HG02763 (cell line): Measurements from ENCODE around the gene PLCB1.
"Not testable (repeated sequence)": the region's sequence is repeated elsewhere in the genome, so short reads cannot be mapped to it uniquely, and the experiment has no call there.

Experiments
- ATAC-seq: cut with Tn5 transposase; IDR thresholded peaks from one replicate; pipeline ENCODE4 v1.9.1; 2021; ENCODE audit warnings: mild to moderate bottlenecking, moderate library complexity; ENCODE audit not compliant: unreplicated experiment

PLCB1 gene

GRCh38 chr20:8853211-8853610 is 721.1 kb downstream of the PLCB1 start:
- not testable (repeated sequence) for ATAC-seq

DNA sequence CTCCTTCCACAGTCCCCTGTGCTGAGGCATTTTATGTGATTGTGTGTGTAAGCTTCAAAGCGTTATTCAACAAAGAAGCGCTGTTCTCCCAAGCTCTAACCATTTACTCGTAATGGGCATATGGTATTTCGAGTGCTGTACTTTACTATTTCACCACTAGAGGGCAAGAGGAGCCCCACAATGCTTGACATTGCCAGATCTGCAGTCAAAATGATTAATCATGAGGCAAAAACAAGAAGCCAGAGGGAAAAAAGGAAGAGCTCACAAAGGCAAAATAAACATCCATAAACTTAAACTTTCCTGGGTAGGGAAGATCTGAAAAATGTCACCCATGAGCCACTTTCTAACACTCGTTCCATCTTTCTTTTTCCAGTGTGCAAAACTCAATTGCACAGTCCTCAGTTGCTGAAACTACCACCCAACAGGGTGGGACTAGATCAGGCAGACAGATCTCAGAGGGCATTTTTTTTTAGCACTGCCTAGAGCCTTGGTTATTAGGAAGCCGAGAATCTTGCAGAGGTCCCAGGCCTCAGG is 721.8 kb downstream of the PLCB1 start:
- ATAC-seq, result peak; percentile 91

- no peak for ATAC-seq
Observed at GRCh38 chr20:8854571-8854970, 722.5 kb downstream of the PLCB1 start.

- no peak for ATAC-seq
Observed at GRCh38 chr20:8855315-8855714, 723.2 kb downstream of the PLCB1 start.

DNA sequence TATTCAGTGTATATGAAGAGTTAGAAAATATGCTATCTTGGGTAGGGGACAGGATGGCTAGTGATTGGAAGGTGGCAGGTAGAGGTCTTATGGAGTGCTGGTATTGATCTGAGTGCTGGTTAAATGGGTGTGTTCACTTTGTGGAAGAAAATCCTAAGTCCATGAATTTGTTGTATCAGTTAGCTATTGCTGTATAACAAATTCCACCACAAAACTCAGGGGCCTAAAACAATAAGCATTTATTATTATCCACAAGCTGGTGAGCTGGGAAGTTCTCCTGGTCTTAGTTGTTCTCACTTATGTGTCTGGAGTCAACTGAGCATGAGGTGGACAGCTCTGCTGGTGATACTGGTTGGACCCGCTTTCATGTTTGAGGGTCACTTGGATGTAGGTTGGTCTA is 724.6 kb downstream of the PLCB1 start:
- no peak for ATAC-seq

- no peak for ATAC-seq
Observed at GRCh38 chr20:8858181-8858787, 726.2 kb downstream of the PLCB1 start.

DNA sequence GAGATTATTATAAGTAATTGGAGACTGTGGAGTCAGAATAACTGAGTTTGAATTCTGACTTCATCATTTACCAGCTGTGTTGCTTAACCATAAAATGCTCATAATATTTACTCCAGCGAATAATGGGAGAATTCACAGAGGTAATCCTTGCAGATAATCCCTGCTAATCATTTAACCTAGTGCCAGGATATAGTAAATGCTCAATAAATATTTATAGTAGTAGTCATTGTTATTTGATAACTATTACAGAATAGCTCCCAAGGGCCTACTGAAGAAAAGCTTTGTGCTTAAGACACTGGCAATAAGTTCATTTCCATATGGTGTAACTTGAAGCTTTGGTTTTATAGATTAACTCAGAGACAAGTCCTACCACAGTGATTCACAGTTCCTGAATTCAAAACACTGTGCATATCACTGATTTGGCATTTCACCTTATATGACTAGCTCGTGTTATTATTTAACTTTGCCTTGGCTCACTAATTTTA is 728.0 kb downstream of the PLCB1 start:
- peak; percentile 58 for ATAC-seq

DNA sequence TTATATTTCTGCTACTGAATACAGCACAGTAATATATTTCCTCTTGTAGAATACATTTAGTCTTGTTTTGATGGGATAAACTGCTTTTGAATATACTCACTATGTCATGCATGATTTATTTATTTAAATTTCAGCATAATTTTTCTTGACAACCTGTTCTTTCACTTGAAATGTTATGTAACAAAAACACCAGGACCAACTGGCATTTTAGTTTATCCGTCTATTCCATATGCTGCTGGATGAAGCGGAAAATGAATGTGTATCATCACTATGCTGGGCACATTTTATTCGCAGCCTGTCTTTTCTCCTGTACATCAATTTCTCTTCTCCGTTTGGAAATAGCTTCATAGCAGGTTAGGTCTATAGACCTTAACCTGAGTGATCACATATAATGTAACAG is 730.0 kb downstream of the PLCB1 start:
- ATAC-seq, result no peak

GRCh38 chr20:8865636-8866035 is 733.6 kb downstream of the PLCB1 start:
- no peak for ATAC-seq

DNA sequence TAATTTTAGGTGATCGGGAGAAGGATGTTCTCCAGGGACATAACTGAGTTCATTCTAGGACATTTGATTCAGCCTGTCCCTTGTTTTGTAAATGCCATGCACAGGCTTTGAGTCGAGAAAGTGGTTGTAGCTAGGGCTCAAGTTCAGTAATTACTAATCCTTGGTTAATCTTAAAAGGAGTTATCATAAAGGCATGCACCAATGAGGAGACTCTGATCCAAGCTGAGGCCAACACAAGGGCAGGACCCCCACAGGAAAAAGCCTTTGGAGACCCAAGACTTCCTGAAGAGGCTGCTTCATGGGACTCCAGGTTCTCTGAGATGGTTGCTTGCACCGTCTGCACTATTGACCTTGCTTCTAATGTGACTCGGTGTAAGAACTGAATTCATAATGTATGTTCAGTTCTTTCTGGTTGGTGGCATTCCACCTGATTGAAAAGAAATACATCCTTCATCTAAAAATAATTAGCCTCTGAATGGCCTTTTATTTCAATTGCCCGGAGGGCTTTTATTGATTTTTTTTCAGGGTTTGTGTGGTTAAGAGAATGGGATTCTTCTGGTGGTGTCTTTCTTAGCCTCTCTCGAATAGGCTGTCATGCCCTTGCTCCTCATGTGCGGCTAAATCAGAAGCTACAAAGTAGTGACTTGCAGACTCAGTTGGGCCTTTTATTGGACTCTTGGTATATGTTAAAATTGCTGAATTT is 735.1 kb downstream of the PLCB1 start:
- ATAC-seq, result no peak

DNA sequence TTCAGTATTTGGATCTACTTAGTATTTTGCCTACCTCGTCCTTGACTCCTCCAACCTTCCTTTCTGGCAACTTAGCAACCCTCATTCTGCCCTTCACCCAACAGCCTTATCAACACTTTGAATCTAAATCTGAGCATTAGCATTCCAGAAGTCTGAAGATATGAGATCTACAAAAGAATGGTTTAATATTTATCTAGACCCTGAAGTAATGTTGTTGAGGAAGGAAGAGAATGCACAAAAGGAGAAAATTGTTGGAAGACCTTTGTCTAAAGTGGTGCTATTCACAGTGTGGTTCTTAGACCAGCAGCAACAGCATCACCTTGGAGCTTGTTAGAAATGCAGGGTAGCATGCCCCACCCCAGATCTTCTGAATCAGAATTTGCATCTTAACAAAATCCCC is 738.6 kb downstream of the PLCB1 start:
- no peak for ATAC-seq

- no peak for ATAC-seq
Observed at GRCh38 chr20:8874437-8874836, 742.4 kb downstream of the PLCB1 start.

GRCh38 chr20:8875586-8875985 is 743.5 kb downstream of the PLCB1 start:
- ATAC-seq, result no peak

DNA sequence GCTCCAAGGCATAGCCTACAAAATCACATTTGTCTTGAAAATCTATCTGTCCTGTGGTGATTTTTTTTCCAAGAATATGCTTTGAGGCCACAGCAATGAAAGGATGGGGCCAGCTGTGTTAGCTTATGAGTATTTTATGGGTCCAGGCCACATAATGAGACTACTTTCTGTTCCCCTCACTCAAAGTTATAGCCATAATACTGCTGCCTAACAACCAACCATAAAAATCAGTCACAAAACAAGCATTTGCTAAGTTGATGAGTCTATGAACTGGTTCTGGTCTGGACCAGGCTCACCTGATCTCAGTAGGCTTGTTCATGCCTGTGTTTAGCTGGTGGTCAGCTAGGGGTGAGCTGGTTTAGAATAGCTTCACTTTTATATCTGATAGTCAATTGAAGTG is 744.3 kb downstream of the PLCB1 start:
- ATAC-seq, result no peak

GRCh38 chr20:8877294-8877693 is 745.2 kb downstream of the PLCB1 start:
- no peak for ATAC-seq

GRCh38 chr20:8879669-8880068 is 747.6 kb downstream of the PLCB1 start:
- no peak for ATAC-seq

- ATAC-seq, result no peak
Observed at GRCh38 chr20:8880085-8880853, 748.2 kb downstream of the PLCB1 start.

GRCh38 chr20:8891039-8891438 is 759.0 kb downstream of the PLCB1 start:
- ATAC-seq, result no peak

- no peak for ATAC-seq
Observed at GRCh38 chr20:8895472-8895871, 763.4 kb downstream of the PLCB1 start.

DNA sequence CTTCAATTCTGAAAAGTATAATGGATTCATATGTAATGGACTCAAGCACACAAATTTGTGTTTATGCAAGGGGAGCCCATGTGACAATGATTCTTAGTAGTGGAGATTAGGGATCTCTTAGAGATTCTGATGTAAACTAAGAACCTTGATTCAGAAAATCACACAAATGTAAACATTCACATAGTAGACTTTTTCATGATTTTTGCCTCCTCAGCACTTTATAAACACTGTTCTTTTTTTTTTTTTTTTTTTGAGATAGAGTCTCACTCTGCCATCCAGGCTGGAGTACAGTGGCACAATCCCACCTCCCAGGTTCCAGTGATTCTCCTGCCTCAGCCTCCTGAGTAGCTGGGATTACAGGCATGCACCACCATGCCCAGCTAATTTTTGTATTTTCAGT is 766.8 kb downstream of the PLCB1 start:
- ATAC-seq, result no peak

GRCh38 chr20:8901237-8902025 is 769.4 kb downstream of the PLCB1 start:
- ATAC-seq, result no peak
